HG03469 (cell line): Measurements from ENCODE around the gene PRKCD.
A peak's percentile ranks its signal among the peaks of the same experiment; 100 is the strongest.

ENCODE experiments used
- ATAC-seq: cut with Tn5 transposase; IDR thresholded peaks from one replicate; pipeline ENCODE4 v1.9.1; 2021; ENCODE audit warnings: mild to moderate bottlenecking, moderate library complexity, moderate number of reproducible peaks; ENCODE audit not compliant: unreplicated experiment

PRKCD gene

GRCh38 chr3:53169832-53170324 lies 8.9 kb downstream of the PRKCD start:
- no peak for ATAC-seq

GRCh38 chr3:53170325-53171063 lies 9.5 kb downstream of the PRKCD start:
- no peak for ATAC-seq

- no peak for ATAC-seq
These were observed 10.0 kb downstream of the PRKCD start for GRCh38 chr3:53171064-53171418.

- ATAC-seq = no peak
These were observed 11.0 kb downstream of the PRKCD start for GRCh38 chr3:53171827-53172505.

- ATAC-seq = no peak
These were observed 12.1 kb downstream of the PRKCD start for GRCh38 chr3:53173107-53173506.

GRCh38 chr3:53174346-53175250 lies 13.6 kb downstream of the PRKCD start:
- ATAC-seq = no peak

- no peak for ATAC-seq
These were observed 14.9 kb downstream of the PRKCD start for GRCh38 chr3:53175613-53176540.

- no peak for ATAC-seq
These were observed 17.2 kb downstream of the PRKCD start for GRCh38 chr3:53178246-53178645.

- no peak for ATAC-seq
These were observed 18.6 kb downstream of the PRKCD start for GRCh38 chr3:53179580-53179979.

- peak; percentile 80 for ATAC-seq
These were observed 19.5 kb downstream of the PRKCD start for GRCh38 chr3:53180305-53181023.

GRCh38 chr3:53181024-53181371 lies 20.0 kb downstream of the PRKCD start:
- ATAC-seq = no peak

- no peak for ATAC-seq
These were observed 20.5 kb downstream of the PRKCD start for GRCh38 chr3:53181528-53181927.

GRCh38 chr3:53182764-53183355 lies 21.9 kb downstream of the PRKCD start:
- no peak for ATAC-seq

GRCh38 chr3:53183514-53183913 lies 22.5 kb downstream of the PRKCD start:
- no peak for ATAC-seq

GRCh38 chr3:53184701-53185100 lies 23.7 kb downstream of the PRKCD start:
- ATAC-seq = no peak

GRCh38 chr3:53185761-53186465 lies 24.9 kb downstream of the PRKCD start:
- no peak for ATAC-seq

- ATAC-seq = no peak
These were observed 25.7 kb downstream of the PRKCD start for GRCh38 chr3:53186726-53187125.

GRCh38 chr3:53187430-53187829 lies 26.4 kb downstream of the PRKCD start:
- no peak for ATAC-seq
